GM12875 (cell line): ENCODE data around the gene ZFTA.

ENCODE experiments used
- H3K4me3 ChIP-seq: one replicate; pipeline ENCODE4 v1.5.1; 2011; ENCODE audit warnings: low read depth, low read length, control low read depth
- CTCF ChIP-seq: IDR thresholded peaks from 2 replicates; pipeline ENCODE4 v1.5.1; 2011; ENCODE audit warnings: low read depth, mild to moderate bottlenecking, control low read depth, inconsistent platforms, low read length, moderate library complexity, borderline replicate concordance; ENCODE audit not compliant: insufficient read depth

Gene ZFTA

GRCh38 chr11:63795066-63795465, 26.5 kb upstream of the ZFTA start:
- H3K4me3 ChIP-seq: no peak overlapping the region
- no peak for TF ChIP-seq CTCF

GRCh38 chr11:63793161-63793560, 24.6 kb upstream of the ZFTA start:
- no peak for TF ChIP-seq CTCF
- no peak overlapping the region for H3K4me3 ChIP-seq

GRCh38 chr11:63791495-63792167, 23.1 kb upstream of the ZFTA start:
- H3K4me3 ChIP-seq: no peak overlapping the region
- no peak for TF ChIP-seq CTCF

- no peak overlapping the region for H3K4me3 ChIP-seq
Measured at GRCh38 chr11:63785823-63786222, 17.2 kb upstream of the ZFTA start.

GRCh38 chr11:63783925-63784592, 15.5 kb upstream of the ZFTA start:
- no peak overlapping the region for H3K4me3 ChIP-seq
- no peak for TF ChIP-seq CTCF

More at GRCh38 chr11:63785823-63786222, 17.2 kb upstream of the ZFTA start:
- TF ChIP-seq CTCF: no peak

GRCh38 chr11:63782749-63783148, 14.2 kb upstream of the ZFTA start:
- no peak overlapping the region for H3K4me3 ChIP-seq
- TF ChIP-seq CTCF: no peak

GRCh38 chr11:63779039-63779438, 10.5 kb upstream of the ZFTA start:
- H3K4me3 ChIP-seq: no peak overlapping the region

More at GRCh38 chr11:63779039-63779438, 10.5 kb upstream of the ZFTA start:
- TF ChIP-seq CTCF: no peak
